ENCODE data around the gene EIF5. TPM values are rescaled to one million over a fixed set of nuclear protein-coding genes. Genes with fewer than 3 reads are reported as not detected.

Gene EIF5
- total RNA-seq, 1 experiment from 2014 or later = 238 TPM

DNA sequence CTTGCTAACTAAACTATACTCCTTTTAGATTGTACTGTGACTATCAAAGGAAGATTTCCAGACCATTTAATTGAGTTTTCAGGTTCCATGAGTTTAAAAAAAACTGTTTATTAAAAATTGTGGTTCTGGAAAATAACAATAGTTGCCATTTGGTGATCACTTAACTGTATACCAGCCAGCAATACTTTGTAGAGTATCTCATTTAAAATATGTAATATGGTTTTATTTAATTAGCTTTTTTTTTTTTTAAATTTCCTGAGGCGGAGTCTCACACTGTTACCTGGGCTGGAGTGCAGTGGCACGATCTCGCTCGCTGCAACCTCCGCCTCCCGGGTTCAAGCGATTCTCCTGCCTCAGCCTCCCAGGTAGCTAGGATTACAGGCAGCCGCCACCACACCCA is 58.5 kb downstream of the EIF5 start:
- H3K4me1 ChIP-seq (ENCODE audit: control insufficient read depth, insufficient read depth, low read length) = peaks cover 27% of the 10 kb centered on the region
- no peak for DNase-seq (ENCODE audit: low read depth, low spot score)
- in situ Hi-C loops (cut with HindIII; ENCODE audit: low pct_unique_long_range_greater_than_20kb, low sequenced_read_pairs) = no loop called here

DNA sequence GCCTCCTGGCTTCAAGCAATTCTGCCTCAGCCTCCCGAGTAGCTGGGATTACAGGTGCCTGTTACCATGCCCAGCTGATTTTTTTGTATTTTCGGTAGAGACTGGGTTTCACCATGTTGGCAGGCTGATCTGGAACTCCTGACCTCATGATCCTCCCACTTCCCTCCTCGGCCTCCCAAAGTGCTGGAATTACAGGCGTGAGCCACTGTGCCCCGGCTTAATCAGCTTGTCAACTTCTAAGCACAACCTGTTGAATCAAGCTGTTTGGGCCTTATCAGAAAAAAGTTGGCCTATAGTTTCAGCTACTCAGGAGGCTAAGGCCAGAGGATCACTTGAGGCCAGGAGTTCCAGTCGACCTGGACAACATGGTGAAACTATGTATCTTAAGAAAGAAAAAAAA is 59.0 kb downstream of the EIF5 start:
- Histone ChIP-seq H3K27me3 (ENCODE audit: control insufficient read depth, insufficient read depth, low read length) (no peaks in the 10 kb centered on the region), H3K36me3 (ENCODE audit: control insufficient read depth, insufficient read depth, low read length) (no peaks in the 10 kb centered on the region), H3K9me3 (ENCODE audit: control insufficient read depth, insufficient read depth, low read depth, low read length) (no peaks in the 10 kb centered on the region), H3K4me3 (ENCODE audit: low read depth in 2 of 2, low read length in 2 of 2) (no peak overlapping the region), H3K4me1 (ENCODE audit: control insufficient read depth, insufficient read depth, low read length) (peaks cover 29% of the 10 kb centered on the region), H3K27ac (ENCODE audit: low read length) (no peak overlapping the region)
- CTCF ChIA-PET = interaction anchor here (0.7 kb wide), 1 partner anchor 107 kb away, joined by 5 read pairs; no protein-coding TSS in a partner anchor
- in situ Hi-C loops (cut with HindIII; ENCODE audit: low pct_unique_long_range_greater_than_20kb, low sequenced_read_pairs) (no loop called here), intact Hi-C loops (cut with micrococcal nuclease; ENCODE audit: unreplicated experiment) (no loop called here)
- POLR2A ChIA-PET = no interaction called here
- no peak for ATAC-seq
- TF ChIP-seq POLR2AphosphoS5 (IDR thresholded peaks at IDR 0.05; ENCODE audit: low read depth, low read length) = no peak
- no peak for TF ChIP-seq TCF7L2 (IDR thresholded peaks at IDR 0.05; ENCODE audit: low read depth, low read length)
- TF ChIP-seq, protein P1, sequence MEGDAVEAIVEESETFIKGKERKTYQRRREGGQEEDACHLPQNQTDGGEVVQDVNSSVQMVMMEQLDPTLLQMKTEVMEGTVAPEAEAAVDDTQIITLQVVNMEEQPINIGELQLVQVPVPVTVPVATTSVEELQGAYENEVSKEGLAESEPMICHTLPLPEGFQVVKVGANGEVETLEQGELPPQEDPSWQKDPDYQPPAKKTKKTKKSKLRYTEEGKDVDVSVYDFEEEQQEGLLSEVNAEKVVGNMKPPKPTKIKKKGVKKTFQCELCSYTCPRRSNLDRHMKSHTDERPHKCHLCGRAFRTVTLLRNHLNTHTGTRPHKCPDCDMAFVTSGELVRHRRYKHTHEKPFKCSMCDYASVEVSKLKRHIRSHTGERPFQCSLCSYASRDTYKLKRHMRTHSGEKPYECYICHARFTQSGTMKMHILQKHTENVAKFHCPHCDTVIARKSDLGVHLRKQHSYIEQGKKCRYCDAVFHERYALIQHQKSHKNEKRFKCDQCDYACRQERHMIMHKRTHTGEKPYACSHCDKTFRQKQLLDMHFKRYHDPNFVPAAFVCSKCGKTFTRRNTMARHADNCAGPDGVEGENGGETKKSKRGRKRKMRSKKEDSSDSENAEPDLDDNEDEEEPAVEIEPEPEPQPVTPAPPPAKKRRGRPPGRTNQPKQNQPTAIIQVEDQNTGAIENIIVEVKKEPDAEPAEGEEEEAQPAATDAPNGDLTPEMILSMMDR (IDR thresholded peaks at IDR 0.05) = no peak
- TF ChIP-seq SIN3A (IDR thresholded peaks at IDR 0.05; ENCODE audit: borderline replicate concordance, insufficient read depth, low read depth, low read length) = no peak
- TF ChIP-seq, protein P2, sequence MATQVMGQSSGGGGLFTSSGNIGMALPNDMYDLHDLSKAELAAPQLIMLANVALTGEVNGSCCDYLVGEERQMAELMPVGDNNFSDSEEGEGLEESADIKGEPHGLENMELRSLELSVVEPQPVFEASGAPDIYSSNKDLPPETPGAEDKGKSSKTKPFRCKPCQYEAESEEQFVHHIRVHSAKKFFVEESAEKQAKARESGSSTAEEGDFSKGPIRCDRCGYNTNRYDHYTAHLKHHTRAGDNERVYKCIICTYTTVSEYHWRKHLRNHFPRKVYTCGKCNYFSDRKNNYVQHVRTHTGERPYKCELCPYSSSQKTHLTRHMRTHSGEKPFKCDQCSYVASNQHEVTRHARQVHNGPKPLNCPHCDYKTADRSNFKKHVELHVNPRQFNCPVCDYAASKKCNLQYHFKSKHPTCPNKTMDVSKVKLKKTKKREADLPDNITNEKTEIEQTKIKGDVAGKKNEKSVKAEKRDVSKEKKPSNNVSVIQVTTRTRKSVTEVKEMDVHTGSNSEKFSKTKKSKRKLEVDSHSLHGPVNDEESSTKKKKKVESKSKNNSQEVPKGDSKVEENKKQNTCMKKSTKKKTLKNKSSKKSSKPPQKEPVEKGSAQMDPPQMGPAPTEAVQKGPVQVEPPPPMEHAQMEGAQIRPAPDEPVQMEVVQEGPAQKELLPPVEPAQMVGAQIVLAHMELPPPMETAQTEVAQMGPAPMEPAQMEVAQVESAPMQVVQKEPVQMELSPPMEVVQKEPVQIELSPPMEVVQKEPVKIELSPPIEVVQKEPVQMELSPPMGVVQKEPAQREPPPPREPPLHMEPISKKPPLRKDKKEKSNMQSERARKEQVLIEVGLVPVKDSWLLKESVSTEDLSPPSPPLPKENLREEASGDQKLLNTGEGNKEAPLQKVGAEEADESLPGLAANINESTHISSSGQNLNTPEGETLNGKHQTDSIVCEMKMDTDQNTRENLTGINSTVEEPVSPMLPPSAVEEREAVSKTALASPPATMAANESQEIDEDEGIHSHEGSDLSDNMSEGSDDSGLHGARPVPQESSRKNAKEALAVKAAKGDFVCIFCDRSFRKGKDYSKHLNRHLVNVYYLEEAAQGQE (IDR thresholded peaks at IDR 0.05; ENCODE audit: insufficient read depth in 1 of 2, low read depth in 2 of 2, low read length in 1 of 2) = no peak
- BruUV-seq (replicated peaks) = no TSS peak
- no peak for DNase-seq (ENCODE audit: low read depth, low spot score)

More for the DNA sequence above, 58.5 kb downstream of the EIF5 start:
- H3K27ac ChIP-seq (ENCODE audit: low read length) = no peak overlapping the region
- H3K27me3 ChIP-seq (ENCODE audit: control insufficient read depth, insufficient read depth, low read length) = no peaks in the 10 kb centered on the region
- POLR2A ChIA-PET = interaction anchor here (0.6 kb wide), 1 partner anchor 56 kb away, joined by 4 read pairs; no protein-coding TSS in a partner anchor
- no TSS peak for BruUV-seq (replicated peaks)
- no peaks in the 10 kb centered on the region for H3K9me3 ChIP-seq (ENCODE audit: control insufficient read depth, insufficient read depth, low read depth, low read length)
- no peaks in the 10 kb centered on the region for H3K36me3 ChIP-seq (ENCODE audit: control insufficient read depth, insufficient read depth, low read length)
- no peak for ATAC-seq
- H3K4me3 ChIP-seq (ENCODE audit: low read depth in 2 of 2, low read length in 2 of 2) = no peak overlapping the region
- intact Hi-C loops (cut with micrococcal nuclease; ENCODE audit: unreplicated experiment) = no loop called here
- TF ChIP-seq SIN3A (IDR thresholded peaks at IDR 0.05; ENCODE audit: borderline replicate concordance, insufficient read depth, low read depth, low read length) = no peak
- TF ChIP-seq, protein P2 (IDR thresholded peaks at IDR 0.05; ENCODE audit: insufficient read depth in 1 of 2, low read depth in 2 of 2, low read length in 1 of 2) = no peak
- TF ChIP-seq, protein P1 (IDR thresholded peaks at IDR 0.05) = no peak
- TF ChIP-seq TCF7L2 (IDR thresholded peaks at IDR 0.05; ENCODE audit: low read depth, low read length) = no peak
- no peak for TF ChIP-seq POLR2AphosphoS5 (IDR thresholded peaks at IDR 0.05; ENCODE audit: low read depth, low read length)
- CTCF ChIA-PET = interaction anchor here (0.5 to 0.7 kb wide), 2 partner anchors 11 to 107 kb away, joined by 3 to 5 read pairs; no protein-coding TSS in a partner anchor
